ENCODE results near the gene CAVIN4. TPM values are rescaled to one million over a fixed set of nuclear protein-coding genes. Genes with fewer than 3 reads are reported as not detected.
A peak's percentile ranks its signal among the peaks of the same experiment; 100 is the strongest.

Gene CAVIN4
- polyA plus RNA-seq, 1 donor from 2014 or later, result 15.3 TPM

DNA sequence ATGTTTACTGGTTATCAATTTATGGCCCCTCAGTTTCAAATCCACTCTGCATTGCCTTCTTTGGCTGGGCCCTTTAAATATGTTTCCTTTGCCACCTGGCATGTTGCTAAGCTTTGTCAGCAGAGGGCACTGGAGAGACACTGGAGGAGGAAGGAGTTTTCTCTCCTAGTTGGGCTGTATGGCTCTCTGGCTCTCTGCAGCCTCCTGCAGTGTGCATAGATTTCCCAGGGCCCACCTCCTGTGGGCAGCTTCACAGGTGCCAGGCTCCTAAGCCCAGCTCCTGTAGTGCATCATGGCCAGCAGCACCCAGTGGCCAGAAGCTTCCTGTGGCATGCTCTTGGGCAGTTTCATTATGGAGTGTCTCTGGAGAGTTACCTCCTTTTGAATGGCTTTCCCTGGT, 23.3 kb downstream of the CAVIN4 start:
- Histone ChIP-seq H3K9me2 (ENCODE audit: insufficient read depth, low read length) (no peaks in the 10 kb centered on the region), H3K9me3 (ENCODE audit: low read length) (no peaks in the 10 kb centered on the region), H4K20me1 (ENCODE audit: insufficient read depth) (no peaks in the 10 kb centered on the region), H3K27me3 (ENCODE audit: insufficient read depth, low read depth, low read length) (no peaks in the 10 kb centered on the region), H3K79me2 (replicated peaks; ENCODE audit: insufficient read depth, low read length) (no peaks in the 10 kb centered on the region), H3K27ac (ENCODE audit: low read length) (no peak overlapping the region), H3K4me2 (ENCODE audit: low read length) (no peak overlapping the region), H3F3A (ENCODE audit: insufficient read depth, low read length, poor library complexity, severe bottlenecking) (no peaks in the 10 kb centered on the region), H2AFZ (ENCODE audit: low read depth, low read length) (no peak overlapping the region), H3K9ac (ENCODE audit: low read length) (no peak overlapping the region), H3K4me3 (ENCODE audit: low read length) (no peak overlapping the region), H3K36me3 (ENCODE audit: insufficient read depth, low read length) (no peaks in the 10 kb centered on the region)
- TF ChIP-seq SMC3 (conservative IDR thresholded peaks at IDR 0.05; ENCODE audit: poor library complexity), result peak; percentile 79
- TF ChIP-seq EP300 (conservative IDR thresholded peaks at IDR 0.05; ENCODE audit: poor library complexity, severe bottlenecking), result no peak
- TF ChIP-seq POLR2AphosphoS5 (IDR thresholded peaks at IDR 0.05), result no peak
- TF ChIP-seq, protein P1, sequence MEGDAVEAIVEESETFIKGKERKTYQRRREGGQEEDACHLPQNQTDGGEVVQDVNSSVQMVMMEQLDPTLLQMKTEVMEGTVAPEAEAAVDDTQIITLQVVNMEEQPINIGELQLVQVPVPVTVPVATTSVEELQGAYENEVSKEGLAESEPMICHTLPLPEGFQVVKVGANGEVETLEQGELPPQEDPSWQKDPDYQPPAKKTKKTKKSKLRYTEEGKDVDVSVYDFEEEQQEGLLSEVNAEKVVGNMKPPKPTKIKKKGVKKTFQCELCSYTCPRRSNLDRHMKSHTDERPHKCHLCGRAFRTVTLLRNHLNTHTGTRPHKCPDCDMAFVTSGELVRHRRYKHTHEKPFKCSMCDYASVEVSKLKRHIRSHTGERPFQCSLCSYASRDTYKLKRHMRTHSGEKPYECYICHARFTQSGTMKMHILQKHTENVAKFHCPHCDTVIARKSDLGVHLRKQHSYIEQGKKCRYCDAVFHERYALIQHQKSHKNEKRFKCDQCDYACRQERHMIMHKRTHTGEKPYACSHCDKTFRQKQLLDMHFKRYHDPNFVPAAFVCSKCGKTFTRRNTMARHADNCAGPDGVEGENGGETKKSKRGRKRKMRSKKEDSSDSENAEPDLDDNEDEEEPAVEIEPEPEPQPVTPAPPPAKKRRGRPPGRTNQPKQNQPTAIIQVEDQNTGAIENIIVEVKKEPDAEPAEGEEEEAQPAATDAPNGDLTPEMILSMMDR (IDR thresholded peaks at IDR 0.05; ENCODE audit: poor library complexity, severe bottlenecking), result peak; percentile 73
- TF ChIP-seq, protein P2, sequence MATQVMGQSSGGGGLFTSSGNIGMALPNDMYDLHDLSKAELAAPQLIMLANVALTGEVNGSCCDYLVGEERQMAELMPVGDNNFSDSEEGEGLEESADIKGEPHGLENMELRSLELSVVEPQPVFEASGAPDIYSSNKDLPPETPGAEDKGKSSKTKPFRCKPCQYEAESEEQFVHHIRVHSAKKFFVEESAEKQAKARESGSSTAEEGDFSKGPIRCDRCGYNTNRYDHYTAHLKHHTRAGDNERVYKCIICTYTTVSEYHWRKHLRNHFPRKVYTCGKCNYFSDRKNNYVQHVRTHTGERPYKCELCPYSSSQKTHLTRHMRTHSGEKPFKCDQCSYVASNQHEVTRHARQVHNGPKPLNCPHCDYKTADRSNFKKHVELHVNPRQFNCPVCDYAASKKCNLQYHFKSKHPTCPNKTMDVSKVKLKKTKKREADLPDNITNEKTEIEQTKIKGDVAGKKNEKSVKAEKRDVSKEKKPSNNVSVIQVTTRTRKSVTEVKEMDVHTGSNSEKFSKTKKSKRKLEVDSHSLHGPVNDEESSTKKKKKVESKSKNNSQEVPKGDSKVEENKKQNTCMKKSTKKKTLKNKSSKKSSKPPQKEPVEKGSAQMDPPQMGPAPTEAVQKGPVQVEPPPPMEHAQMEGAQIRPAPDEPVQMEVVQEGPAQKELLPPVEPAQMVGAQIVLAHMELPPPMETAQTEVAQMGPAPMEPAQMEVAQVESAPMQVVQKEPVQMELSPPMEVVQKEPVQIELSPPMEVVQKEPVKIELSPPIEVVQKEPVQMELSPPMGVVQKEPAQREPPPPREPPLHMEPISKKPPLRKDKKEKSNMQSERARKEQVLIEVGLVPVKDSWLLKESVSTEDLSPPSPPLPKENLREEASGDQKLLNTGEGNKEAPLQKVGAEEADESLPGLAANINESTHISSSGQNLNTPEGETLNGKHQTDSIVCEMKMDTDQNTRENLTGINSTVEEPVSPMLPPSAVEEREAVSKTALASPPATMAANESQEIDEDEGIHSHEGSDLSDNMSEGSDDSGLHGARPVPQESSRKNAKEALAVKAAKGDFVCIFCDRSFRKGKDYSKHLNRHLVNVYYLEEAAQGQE (IDR thresholded peaks at IDR 0.05; ENCODE audit: borderline replicate concordance), result no peak
- peak; percentile 70 for TF ChIP-seq RAD21 (conservative IDR thresholded peaks at IDR 0.05)
- TF ChIP-seq EZH2 (IDR thresholded peaks at IDR 0.05; ENCODE audit: borderline replicate concordance, insufficient read depth, low read length, poor library complexity, severe bottlenecking), result no peak
- no peak for TF ChIP-seq MXI1 (conservative IDR thresholded peaks at IDR 0.05; ENCODE audit: poor library complexity, severe bottlenecking)
- no peak for TF ChIP-seq TAF1 (IDR thresholded peaks at IDR 0.05; ENCODE audit: low read depth)

DNA sequence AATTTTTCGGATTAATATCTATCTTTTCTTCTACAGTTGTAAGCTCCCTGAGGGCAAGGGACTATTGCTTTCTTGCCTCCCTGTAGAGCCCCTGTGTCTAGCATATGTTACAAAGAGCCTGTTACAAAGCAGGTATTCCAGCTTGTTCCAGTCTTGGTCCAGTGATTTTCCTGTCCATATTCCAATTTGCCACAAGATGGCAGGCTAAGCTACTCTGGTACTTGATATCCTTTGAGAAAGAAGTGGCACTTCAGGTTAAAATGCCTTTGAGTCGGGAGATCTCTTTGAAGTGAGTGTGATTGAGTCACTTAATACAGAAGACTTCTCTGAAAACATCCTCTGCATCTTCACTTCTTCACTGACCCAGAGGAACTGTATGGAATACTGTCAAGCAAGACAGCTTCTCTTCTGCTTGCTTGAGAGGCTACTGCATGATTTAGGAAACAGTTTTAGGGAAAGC, 24.5 kb downstream of the CAVIN4 start:
- no peaks in the 10 kb centered on the region for H3K27me3 ChIP-seq (ENCODE audit: insufficient read depth, low read depth, low read length)
- no peak overlapping the region for H3K4me3 ChIP-seq (ENCODE audit: low read length)
- no peaks in the 10 kb centered on the region for H3F3A ChIP-seq (ENCODE audit: insufficient read depth, low read length, poor library complexity, severe bottlenecking)
- H3K9ac ChIP-seq (ENCODE audit: low read length), result no peak overlapping the region
- H3K9me3 ChIP-seq (ENCODE audit: low read length), result no peaks in the 10 kb centered on the region
- no peak overlapping the region for H2AFZ ChIP-seq (ENCODE audit: low read depth, low read length)
- H3K4me2 ChIP-seq (ENCODE audit: low read length), result no peak overlapping the region
- peak overlapping the region; percentile 31 for H3K27ac ChIP-seq (ENCODE audit: low read length)
- TF ChIP-seq EP300 (conservative IDR thresholded peaks at IDR 0.05; ENCODE audit: poor library complexity, severe bottlenecking), result peak; percentile 38
- peak; percentile 97 for TF ChIP-seq SMC3 (conservative IDR thresholded peaks at IDR 0.05; ENCODE audit: poor library complexity)
- peak; percentile 95 for TF ChIP-seq RAD21 (conservative IDR thresholded peaks at IDR 0.05)
- TF ChIP-seq, protein P1 (IDR thresholded peaks at IDR 0.05; ENCODE audit: poor library complexity, severe bottlenecking), result peak; percentile 93
- TF ChIP-seq MXI1 (conservative IDR thresholded peaks at IDR 0.05; ENCODE audit: poor library complexity, severe bottlenecking), result no peak
- H3K9me2 ChIP-seq (ENCODE audit: insufficient read depth, low read length), result no peaks in the 10 kb centered on the region
- H3K79me2 ChIP-seq (replicated peaks; ENCODE audit: insufficient read depth, low read length), result no peaks in the 10 kb centered on the region
- H4K20me1 ChIP-seq (ENCODE audit: insufficient read depth), result no peaks in the 10 kb centered on the region
- no peaks in the 10 kb centered on the region for H3K36me3 ChIP-seq (ENCODE audit: insufficient read depth, low read length)

All from neural cell (in vitro differentiated cells).